Activated CD8-positive, alpha-beta T cell treated with anti-CD3 and anti-CD28 coated beads, Interleukin-2, amount 10 ng/mL, durations not matched to agents 7 days and 5 days (primary cell): Measurements from ENCODE around the gene SMNDC1. TPM values are rescaled to one million over a fixed set of nuclear protein-coding genes. Genes with fewer than 3 reads are reported as not detected.
"Not testable (repeated sequence)": the region's sequence is repeated elsewhere in the genome, so short reads cannot be mapped to it uniquely, and the experiment has no call there.

ENCODE experiments used
- ATAC-seq: fragments of 150-1000 bp; cut with Tn5 transposase; one replicate; pipeline ENCODE4 v1.10.0; 2021; ENCODE audit warnings: moderate library complexity
- CTCF ChIA-PET: fragments of 350-600 bp; sonication (Branson Sonifier 250); formaldehyde crosslinking; loops from one replicate; lab custom pipeline; 2021; ENCODE audit warnings: antibody characterized with exemption; lab: Charles Lee
- POLR2A ChIA-PET: fragments of 350-600 bp; sonication (Branson Sonifier 250); formaldehyde crosslinking; loops from one replicate; lab custom pipeline; 2021; ENCODE audit warnings: antibody characterized with exemption; lab: Charles Lee
- DNase-seq: peaks from one replicate; pipeline ENCODE4 v3.0.0-alpha.2; 2020
- H3K27ac Mint-ChIP-seq: one replicate; pipeline ENCODE4 v1.8.0; 2021; ENCODE audit warnings: mild to moderate bottlenecking, mixed read lengths
- H3K27me3 Mint-ChIP-seq: one replicate; pipeline ENCODE4 v1.8.0; 2021; ENCODE audit warnings: low read depth, mixed read lengths
- H3K36me3 Mint-ChIP-seq: one replicate; pipeline ENCODE4 v1.8.0; 2021; ENCODE audit warnings: low read depth, mixed read lengths
- H3K4me1 Mint-ChIP-seq: one replicate; pipeline ENCODE4 v1.8.0; 2021; ENCODE audit warnings: low read depth, mixed read lengths
- H3K4me3 Mint-ChIP-seq: one replicate; pipeline ENCODE4 v1.8.0; 2021; ENCODE audit warnings: mild to moderate bottlenecking, mixed read lengths
- H3K9me3 Mint-ChIP-seq: one replicate; pipeline ENCODE4 v1.8.0; 2022; ENCODE audit warnings: mixed read lengths; ENCODE audit not compliant: insufficient read depth
- total RNA-seq, 2 experiments: library from RNA; stranded (reverse); gene quantifications; one replicate each; pipeline ENCODE4 v1.2.3, GENCODE V29; 2021

Gene SMNDC1
- total RNA-seq, 2 experiments from 2014 or later, result 37.5 to 37.8 TPM

DNA sequence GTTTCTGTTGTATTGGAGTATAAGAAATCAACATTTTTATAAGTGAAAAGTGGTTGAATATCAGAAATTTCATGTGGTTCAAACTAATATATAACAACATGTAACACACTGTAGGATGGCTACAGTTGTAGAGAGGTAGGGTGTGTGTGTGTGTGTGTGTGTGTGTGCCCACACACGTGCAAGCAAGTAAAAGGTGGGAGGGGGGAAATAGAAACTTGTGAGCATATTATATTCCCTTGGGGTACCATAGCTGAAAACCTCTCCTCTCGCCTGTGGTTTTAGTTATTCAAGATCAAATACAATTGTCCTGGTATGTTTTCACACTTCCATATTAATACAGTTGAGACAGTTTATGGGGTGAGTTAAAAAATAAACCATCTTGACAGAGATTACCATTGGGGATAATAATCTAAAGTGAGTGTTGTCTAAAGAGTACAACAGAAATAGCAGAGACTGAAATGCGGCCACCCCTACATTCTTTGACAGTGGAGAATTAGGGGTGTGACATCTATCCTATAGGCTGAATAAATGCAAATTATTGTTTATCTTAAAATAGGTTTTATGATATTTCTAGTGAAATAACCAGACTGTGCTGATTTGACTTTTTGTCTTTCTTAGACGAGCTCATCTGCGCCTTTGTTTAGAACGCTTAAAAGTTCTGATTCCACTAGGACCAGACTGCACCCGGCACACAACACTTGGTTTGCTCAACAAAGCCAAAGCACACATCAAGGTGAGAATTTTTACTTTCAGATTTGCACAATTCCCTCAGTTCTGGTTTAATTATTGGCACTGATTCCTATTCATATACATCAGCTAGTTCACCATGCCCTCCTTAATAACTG lies 25.9 kb downstream of the SMNDC1 start:
- no peaks in the 10 kb centered on the region for H3K9me3 Mint-ChIP-seq
- ATAC-seq (no peak), DNase-seq (no peak)
- no peak overlapping the region for H3K27ac Mint-ChIP-seq
- H3K36me3 Mint-ChIP-seq, result no peaks in the 10 kb centered on the region
- no peak overlapping the region for H3K4me3 Mint-ChIP-seq
- ChIA-PET POLR2A (interaction anchor here (0.6 kb wide), 1 partner anchor 68 kb away, joined by 3 read pairs; no protein-coding TSS in a partner anchor), CTCF (interaction anchor here (0.6 to 3.5 kb wide), 35 partner anchors 9 to 401 kb away, joined by 3 to 89 read pairs (median 4); partner anchors contain the start of gene MXI1)
- peaks cover 20% of the 10 kb centered on the region for H3K4me1 Mint-ChIP-seq
- H3K27me3 Mint-ChIP-seq, result peaks cover 20% of the 10 kb centered on the region

DNA sequence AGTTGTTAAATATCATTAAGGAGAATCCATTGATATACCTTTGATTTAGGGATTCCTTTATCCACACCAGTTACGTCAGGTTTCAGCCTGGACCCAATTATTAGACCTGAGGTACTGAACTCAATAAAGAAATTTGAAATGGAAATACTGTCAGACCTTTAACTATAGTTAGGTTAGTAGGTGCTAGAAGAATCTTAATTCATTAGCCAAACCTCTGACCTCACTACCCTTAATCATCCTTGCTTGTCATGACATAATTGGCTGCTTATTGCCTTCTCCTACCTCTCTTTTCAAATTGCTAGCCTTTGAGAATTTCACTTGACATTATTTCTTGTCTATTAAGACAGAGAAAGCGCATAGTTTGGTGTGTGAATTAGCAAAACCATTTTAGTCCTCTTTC lies 27.1 kb downstream of the SMNDC1 start:
- Mint-ChIP-seq H3K27ac (no peak overlapping the region), H3K4me1 (peaks cover 27% of the 10 kb centered on the region), H3K36me3 (no peaks in the 10 kb centered on the region), H3K4me3 (no peak overlapping the region), H3K9me3 (no peaks in the 10 kb centered on the region), H3K27me3 (peaks cover 20% of the 10 kb centered on the region)
- ChIA-PET CTCF (interaction anchor here (1.5 kb wide), 1 partner anchor 48 kb away, joined by 3 read pairs; no protein-coding TSS in a partner anchor), POLR2A (no interaction called here)
- ATAC-seq (no peak), DNase-seq (no peak)

DNA sequence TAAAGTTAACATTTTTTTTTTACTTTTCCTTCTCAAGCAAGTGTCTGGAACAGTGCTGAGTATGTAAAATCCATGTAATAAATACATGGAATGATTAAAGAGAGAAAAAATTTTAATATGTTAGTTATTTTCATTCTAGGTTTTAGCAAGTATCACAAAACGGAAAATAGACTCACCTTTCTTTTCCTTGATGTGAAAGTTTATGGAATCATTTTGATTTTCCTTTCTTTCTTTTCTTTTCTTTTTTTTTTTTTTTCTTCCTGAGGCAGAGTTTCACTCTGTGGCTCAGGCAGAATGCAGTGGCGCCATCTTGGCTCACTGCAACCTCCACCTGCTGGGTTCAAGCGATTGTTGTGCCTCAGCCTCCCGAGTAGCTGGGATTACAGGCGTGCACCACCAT lies 28.1 kb downstream of the SMNDC1 start:
- ATAC-seq, result no peak
- ChIA-PET POLR2A (no interaction called here), CTCF (interaction anchor here (1.8 kb wide), 1 partner anchor 25 kb away, joined by 5 read pairs; no protein-coding TSS in a partner anchor)
- no peak overlapping the region for H3K4me3 Mint-ChIP-seq
- no peak overlapping the region for H3K27ac Mint-ChIP-seq
- no peaks in the 10 kb centered on the region for H3K36me3 Mint-ChIP-seq
- H3K27me3 Mint-ChIP-seq, result peaks cover 22% of the 10 kb centered on the region
- peaks cover 27% of the 10 kb centered on the region for H3K4me1 Mint-ChIP-seq
- no peaks in the 10 kb centered on the region for H3K9me3 Mint-ChIP-seq
- DNase-seq, result no peak

DNA sequence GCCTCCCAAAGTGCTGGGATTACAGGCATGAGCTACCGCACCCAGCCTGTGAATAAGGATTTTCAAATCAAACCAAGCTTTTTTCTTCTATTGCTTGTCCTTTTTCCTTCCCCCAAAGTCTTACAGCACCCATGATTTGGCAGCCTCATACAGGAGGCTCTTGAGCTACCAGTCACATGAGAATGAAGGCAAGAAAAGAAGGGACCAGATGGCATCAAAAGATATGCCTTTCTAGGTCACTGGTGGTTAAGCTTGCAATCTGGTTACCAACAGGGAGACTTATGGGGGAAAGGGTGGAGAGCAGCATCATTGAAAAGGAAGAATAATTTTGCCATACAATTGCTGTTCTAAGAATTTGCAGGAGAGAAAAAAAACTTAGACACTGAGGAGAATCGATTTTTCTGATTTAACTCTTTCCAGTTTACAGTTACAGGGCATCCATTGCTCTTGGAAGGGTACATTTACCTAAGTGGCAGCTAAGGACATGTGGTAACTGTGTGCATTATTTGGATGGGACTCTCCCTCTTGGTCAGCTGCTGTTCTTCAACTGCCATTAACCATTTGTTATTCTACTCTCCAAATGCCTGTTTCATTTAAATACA lies 29.5 kb downstream of the SMNDC1 start:
- Mint-ChIP-seq H3K27me3 (peaks cover 24% of the 10 kb centered on the region), H3K4me3 (no peak overlapping the region), H3K9me3 (no peaks in the 10 kb centered on the region), H3K27ac (no peak overlapping the region), H3K4me1 (peaks cover 27% of the 10 kb centered on the region), H3K36me3 (no peaks in the 10 kb centered on the region)
- POLR2A ChIA-PET, result no interaction called here
- ATAC-seq (no peak), DNase-seq (no peak)
- CTCF ChIA-PET, result interaction anchor here (0.5 to 2.6 kb wide), 9 partner anchors 8 to 137 kb away, joined by 3 to 13 read pairs (median 4); no protein-coding TSS in a partner anchor

DNA sequence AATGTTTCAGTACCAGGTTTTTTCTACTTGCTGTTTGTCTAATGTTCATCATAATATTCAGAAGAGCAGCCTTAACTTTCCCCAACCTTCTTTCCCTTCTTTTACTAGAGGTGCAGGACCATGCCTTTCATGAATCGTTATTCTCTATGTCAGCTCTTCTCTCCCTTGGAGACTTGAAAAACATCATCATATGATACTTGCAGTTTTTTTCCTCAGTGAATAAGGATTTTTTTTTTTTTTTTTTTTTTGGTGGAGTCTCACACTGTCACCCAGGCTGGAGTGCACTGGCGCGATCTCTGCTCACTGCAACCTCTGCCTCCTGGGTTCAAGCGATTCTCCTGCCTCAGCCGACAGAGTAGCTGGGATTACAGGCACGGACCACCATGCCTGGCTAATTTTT lies 30.1 kb downstream of the SMNDC1 start:
- peaks cover 28% of the 10 kb centered on the region for H3K4me1 Mint-ChIP-seq
- peaks cover 24% of the 10 kb centered on the region for H3K27me3 Mint-ChIP-seq
- no peak for ATAC-seq
- H3K27ac Mint-ChIP-seq, result no peak overlapping the region
- ChIA-PET POLR2A (no interaction called here), CTCF (interaction anchor here (0.6 to 2.6 kb wide), 10 partner anchors 8 to 137 kb away, joined by 3 to 13 read pairs (median 4); no protein-coding TSS in a partner anchor)
- no peaks in the 10 kb centered on the region for H3K36me3 Mint-ChIP-seq
- H3K4me3 Mint-ChIP-seq, result no peak overlapping the region
- H3K9me3 Mint-ChIP-seq, result no peaks in the 10 kb centered on the region
- no peak for DNase-seq

DNA sequence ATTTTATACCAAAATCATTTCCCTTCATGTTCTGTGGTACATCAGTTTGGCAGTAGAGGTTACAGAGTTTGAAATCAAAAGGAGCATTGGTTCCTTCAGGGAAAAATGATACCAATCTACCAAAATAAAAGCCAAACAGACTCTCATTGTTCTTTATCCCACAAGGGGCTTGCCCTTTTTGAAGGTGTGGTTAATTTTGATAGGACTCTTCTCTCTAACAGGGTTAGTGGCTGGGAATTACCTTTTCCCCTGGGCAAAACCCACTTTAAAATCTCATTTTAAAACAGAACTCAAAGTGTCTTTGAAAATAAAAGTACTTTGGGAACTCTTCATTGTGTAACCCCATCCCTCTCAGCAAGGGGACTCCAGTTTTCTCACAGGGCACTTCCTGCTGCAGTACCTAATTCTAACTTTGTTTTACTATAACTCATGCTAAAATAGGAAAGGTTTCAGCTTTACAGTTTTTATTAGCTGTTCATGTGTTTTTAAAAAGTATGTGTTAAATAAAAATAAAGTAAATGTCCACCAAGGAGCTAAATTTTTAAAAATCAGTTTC lies 30.6 kb downstream of the SMNDC1 start:
- Mint-ChIP-seq H3K4me3 (no peak overlapping the region), H3K27ac (no peak overlapping the region), H3K36me3 (no peaks in the 10 kb centered on the region), H3K9me3 (no peaks in the 10 kb centered on the region), H3K4me1 (peaks cover 30% of the 10 kb centered on the region), H3K27me3 (peaks cover 24% of the 10 kb centered on the region)
- ChIA-PET CTCF (interaction anchor here (0.6 to 2.6 kb wide), 7 partner anchors 9 to 136 kb away, joined by 3 to 13 read pairs (median 4); no protein-coding TSS in a partner anchor), POLR2A (no interaction called here)
- ATAC-seq (no peak), DNase-seq (no peak)

DNA sequence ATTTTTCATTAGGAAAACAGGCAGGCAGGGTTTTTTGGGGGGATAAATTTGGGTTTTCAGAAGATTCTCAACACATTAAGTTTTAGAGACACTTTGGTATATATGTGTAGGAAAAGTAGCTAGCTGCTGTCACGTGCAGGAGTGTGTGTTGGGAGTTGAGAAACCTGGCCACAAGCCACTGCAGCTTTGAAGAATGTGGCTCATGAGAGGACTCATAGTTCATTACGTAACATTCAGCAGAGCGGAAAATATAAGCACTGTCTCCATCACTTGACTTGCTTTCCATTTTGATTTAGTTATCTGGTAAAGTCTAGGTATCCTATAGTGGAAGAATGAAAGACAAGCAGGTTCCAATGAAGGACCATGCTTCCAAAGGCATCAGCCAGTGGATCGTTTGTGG lies 31.2 kb downstream of the SMNDC1 start:
- no peaks in the 10 kb centered on the region for H3K36me3 Mint-ChIP-seq
- CTCF ChIA-PET, result interaction anchor here (2.3 to 2.6 kb wide), 2 partner anchors 67 to 136 kb away, joined by 7 to 13 read pairs; no protein-coding TSS in a partner anchor
- ATAC-seq, result peak; percentile 55
- POLR2A ChIA-PET, result no interaction called here
- H3K27ac Mint-ChIP-seq, result no peak overlapping the region
- peak; percentile 36 for DNase-seq
- H3K27me3 Mint-ChIP-seq, result peaks cover 24% of the 10 kb centered on the region
- no peak overlapping the region for H3K4me3 Mint-ChIP-seq
- H3K4me1 Mint-ChIP-seq, result peaks cover 31% of the 10 kb centered on the region
- H3K9me3 Mint-ChIP-seq, result no peaks in the 10 kb centered on the region

DNA sequence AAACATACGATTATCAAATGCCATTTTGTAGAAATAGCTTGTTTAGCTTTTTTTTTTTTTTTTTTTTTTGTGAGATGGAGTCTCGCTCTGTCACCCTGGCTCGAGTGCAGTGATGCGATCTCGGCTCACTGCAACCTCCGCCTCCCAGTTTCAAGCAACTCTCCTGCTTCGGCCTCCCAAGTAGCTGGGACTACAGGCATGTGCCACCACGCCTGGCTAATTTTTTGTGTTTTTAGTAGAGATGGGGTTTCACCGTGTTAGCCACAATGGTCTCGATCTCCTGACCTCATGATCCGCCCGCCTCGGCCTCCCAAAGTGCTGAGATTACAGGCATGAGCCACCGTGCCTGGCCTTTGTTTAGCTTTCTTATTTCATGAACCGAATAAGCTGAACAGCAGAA lies 31.7 kb downstream of the SMNDC1 start:
- H3K9me3 Mint-ChIP-seq, DNase-seq, H3K4me3 Mint-ChIP-seq, H3K27ac Mint-ChIP-seq, POLR2A ChIA-PET, ATAC-seq, H3K36me3 Mint-ChIP-seq: not testable (repeated sequence)
- CTCF ChIA-PET, result interaction anchor here (2.6 kb wide), 1 partner anchor 135 kb away, joined by 13 read pairs; no protein-coding TSS in a partner anchor
- peaks cover 22% of the 10 kb centered on the region for H3K27me3 Mint-ChIP-seq
- H3K4me1 Mint-ChIP-seq, result peaks cover 32% of the 10 kb centered on the region

DNA sequence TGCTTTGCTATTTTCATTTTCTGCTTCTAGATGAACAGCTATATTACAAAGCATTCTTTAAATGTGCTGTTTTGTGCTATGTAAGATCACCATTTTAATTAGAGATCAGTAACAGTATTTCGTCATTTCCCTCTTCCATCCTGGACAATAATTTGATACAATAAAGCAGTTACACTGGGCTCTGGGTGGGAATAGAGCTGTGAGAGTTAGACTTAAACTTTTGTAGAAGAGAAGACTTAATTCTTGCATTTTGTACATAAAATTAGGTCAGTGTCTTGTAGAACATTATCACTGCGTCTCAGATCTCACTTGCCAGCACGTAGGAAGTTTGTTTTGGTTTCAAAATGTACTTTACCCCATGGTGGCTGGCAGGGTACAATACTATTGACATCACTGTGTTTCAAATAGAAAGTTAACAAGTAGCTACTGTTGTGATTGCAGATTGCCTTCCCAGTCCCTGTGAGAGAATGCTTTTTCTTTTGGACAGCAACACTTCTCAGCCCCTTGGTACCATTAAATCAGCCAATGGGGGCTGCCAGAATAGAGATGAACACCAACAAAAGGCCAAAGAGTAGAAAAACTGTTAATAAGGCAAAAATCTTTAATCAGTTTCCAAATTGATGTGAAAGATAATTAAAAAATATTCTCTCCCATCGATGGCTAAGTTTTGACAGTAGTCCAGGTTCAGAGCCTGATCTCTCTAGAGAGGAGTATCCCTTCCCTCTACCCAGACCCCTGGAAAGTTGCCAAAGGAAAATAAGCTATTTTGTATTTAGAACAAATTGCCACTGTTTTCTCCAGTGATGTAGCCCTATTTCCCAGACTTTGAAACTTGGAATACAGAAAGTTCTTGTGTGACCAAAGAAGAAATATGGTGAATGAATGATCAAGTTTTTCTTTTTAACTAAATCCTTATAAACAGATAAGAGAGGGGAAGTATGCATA lies 35.1 kb downstream of the SMNDC1 start:
- H3K4me1 Mint-ChIP-seq, result peaks cover 25% of the 10 kb centered on the region

DNA sequence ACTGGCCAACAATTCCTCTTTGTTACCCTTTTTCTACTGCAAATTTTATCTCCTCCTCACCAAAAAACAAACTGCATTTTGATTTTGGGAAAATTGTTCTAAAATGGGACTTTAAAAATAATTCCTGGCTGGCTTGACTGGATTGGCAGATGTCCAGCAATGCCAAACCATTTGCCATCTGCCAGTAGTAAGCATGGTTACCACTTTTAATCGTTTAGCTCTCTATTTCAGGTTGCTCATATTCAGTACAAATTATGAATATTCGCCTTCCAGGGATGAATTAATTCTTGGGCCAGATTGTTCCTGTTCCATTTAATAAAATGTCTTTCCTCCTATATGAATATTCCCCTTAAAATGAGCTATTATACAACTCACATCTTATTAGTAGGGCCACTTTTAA lies 35.7 kb downstream of the SMNDC1 start:
- Mint-ChIP-seq H3K4me3 (peak overlapping the region; percentile 2), H3K27ac (no peak overlapping the region), H3K27me3 (peaks cover 7% of the 10 kb centered on the region), H3K4me1 (peaks cover 22% of the 10 kb centered on the region), H3K9me3 (no peaks in the 10 kb centered on the region), H3K36me3 (no peaks in the 10 kb centered on the region)
- ATAC-seq (no peak), DNase-seq (no peak)
- ChIA-PET POLR2A (interaction anchor here (0.7 kb wide), 1 partner anchor 533 kb away, joined by 3 read pairs; no protein-coding TSS in a partner anchor), CTCF (interaction anchor here (0.6 to 4.2 kb wide), 7 partner anchors 10 to 278 kb away, joined by 3 to 20 read pairs (median 4); no protein-coding TSS in a partner anchor)

More for the DNA sequence above, 35.1 kb downstream of the SMNDC1 start:
- Mint-ChIP-seq H3K27ac (peak overlapping the region; percentile 7), H3K27me3 (peaks cover 9% of the 10 kb centered on the region), H3K36me3 (no peaks in the 10 kb centered on the region), H3K4me3 (peak overlapping the region; percentile 2), H3K9me3 (no peaks in the 10 kb centered on the region)
- DNase-seq (peak; percentile 26), ATAC-seq (peak; percentile 32)
- CTCF ChIA-PET, result interaction anchor here (0.6 to 4.2 kb wide), 7 partner anchors 10 to 277 kb away, joined by 3 to 20 read pairs (median 4); no protein-coding TSS in a partner anchor
- POLR2A ChIA-PET, result interaction anchor here (0.7 kb wide), 1 partner anchor 532 kb away, joined by 3 read pairs; no protein-coding TSS in a partner anchor
